Type B pancreatic cell (in vitro differentiated cells): ENCODE measurements around the gene FAM83D. TPM values are rescaled to one million over a fixed set of nuclear protein-coding genes. Genes with fewer than 3 reads are reported as not detected.

Experiments
- DNase-seq: peaks from one replicate; pipeline ENCODE4 v3.0.0; 2021; ENCODE audit warnings: mixed read lengths; ENCODE audit not compliant: unreplicated experiment; ENCODE audit errors: extremely low spot score
- H3K27ac Mint-ChIP-seq: 2 replicates; pipeline ENCODE4 v1.8.0; 2021; ENCODE audit warnings: mild to moderate bottlenecking, mixed read lengths
- H3K27me3 Mint-ChIP-seq: 2 replicates; pipeline ENCODE4 v1.8.0; 2021; ENCODE audit warnings: mixed read lengths
- H3K36me3 Mint-ChIP-seq: 2 replicates; pipeline ENCODE4 v1.8.0; 2021; ENCODE audit warnings: mixed read lengths
- H3K4me1 Mint-ChIP-seq: one replicate; pipeline ENCODE4 v1.8.0; 2021; ENCODE audit warnings: mixed read lengths; ENCODE audit not compliant: unreplicated experiment
- H3K4me3 Mint-ChIP-seq: 2 replicates; pipeline ENCODE4 v1.8.0; 2021; ENCODE audit warnings: mild to moderate bottlenecking, mixed read lengths
- H3K9me3 Mint-ChIP-seq: 2 replicates; pipeline ENCODE4 v1.8.0; 2021; ENCODE audit warnings: mixed read lengths
- CTCF ChIP-seq: fragments of 200-600 bp; sonication (generic); conservative IDR thresholded peaks from 2 replicates; pipeline ENCODE4 v1.5.0; 2021; ENCODE audit warnings: antibody characterized with exemption, mild to moderate bottlenecking
- total RNA-seq: library from RNA; stranded (reverse); gene quantifications from 2 replicates; pipeline ENCODE4 v1.2.1, GENCODE V29; 2021; ENCODE audit warnings: low replicate concordance

Gene FAM83D
- total RNA-seq, 1 donor from 2014 or later, result 23.1 TPM

- Mint-ChIP-seq H3K4me3 (no peak overlapping the region), H3K27me3 (no peaks in the 10 kb centered on the region), H3K4me1 (peaks cover 28% of the 10 kb centered on the region), H3K9me3 (no peaks in the 10 kb centered on the region), H3K36me3 (no peaks in the 10 kb centered on the region), H3K27ac (no peak overlapping the region)
- DNase-seq, result no peak
- no peak for TF ChIP-seq CTCF
Measured at GRCh38 chr20:38932457-38933120, 6.4 kb downstream of the FAM83D start.

- H3K4me3 Mint-ChIP-seq, result no peak overlapping the region
- no peaks in the 10 kb centered on the region for H3K9me3 Mint-ChIP-seq
- peaks cover 7% of the 10 kb centered on the region for H3K36me3 Mint-ChIP-seq
- peaks cover 18% of the 10 kb centered on the region for H3K4me1 Mint-ChIP-seq
- no peak for TF ChIP-seq CTCF
- H3K27ac Mint-ChIP-seq, result no peak overlapping the region
- no peaks in the 10 kb centered on the region for H3K27me3 Mint-ChIP-seq
- no peak for DNase-seq
Measured at GRCh38 chr20:38934530-38934929, 8.3 kb downstream of the FAM83D start.

GRCh38 chr20:38935285-38935684 lies 9.1 kb downstream of the FAM83D start:
- no peak for TF ChIP-seq CTCF
- H3K27ac Mint-ChIP-seq, result no peak overlapping the region
- DNase-seq, result no peak
- no peak overlapping the region for H3K4me3 Mint-ChIP-seq
- peaks cover 7% of the 10 kb centered on the region for H3K36me3 Mint-ChIP-seq
- H3K27me3 Mint-ChIP-seq, result no peaks in the 10 kb centered on the region
- H3K9me3 Mint-ChIP-seq, result no peaks in the 10 kb centered on the region
- peaks cover 13% of the 10 kb centered on the region for H3K4me1 Mint-ChIP-seq

- Mint-ChIP-seq H3K4me3 (no peak overlapping the region), H3K27ac (no peak overlapping the region), H3K9me3 (no peaks in the 10 kb centered on the region), H3K36me3 (peaks cover 7% of the 10 kb centered on the region), H3K27me3 (no peaks in the 10 kb centered on the region), H3K4me1 (peaks cover 13% of the 10 kb centered on the region)
- no peak for TF ChIP-seq CTCF
- DNase-seq, result no peak
Measured at GRCh38 chr20:38935967-38936407, 9.8 kb downstream of the FAM83D start.

- peaks cover 13% of the 10 kb centered on the region for H3K4me1 Mint-ChIP-seq
- no peak for DNase-seq
- no peak overlapping the region for H3K4me3 Mint-ChIP-seq
- no peaks in the 10 kb centered on the region for H3K9me3 Mint-ChIP-seq
- TF ChIP-seq CTCF, result no peak
- H3K27me3 Mint-ChIP-seq, result no peaks in the 10 kb centered on the region
- H3K36me3 Mint-ChIP-seq, result peaks cover 7% of the 10 kb centered on the region
- H3K27ac Mint-ChIP-seq, result no peak overlapping the region
Measured at GRCh38 chr20:38937000-38937399, 10.8 kb downstream of the FAM83D start.
